Colon (tissue), 2 donors: Measurements from ENCODE around the gene NMRK1.
A peak's percentile ranks its signal among the peaks of the same experiment; 100 is the strongest.

ENCODE experiments used
- FAIRE-seq: peaks from 2 replicates; lab custom pipeline; 2012; peaks lifted over from hg19 to GRCh38; lab: Jason Lieb, UNC
- donor health status: control.
- donor health status: control.

Gene NMRK1

DNA sequence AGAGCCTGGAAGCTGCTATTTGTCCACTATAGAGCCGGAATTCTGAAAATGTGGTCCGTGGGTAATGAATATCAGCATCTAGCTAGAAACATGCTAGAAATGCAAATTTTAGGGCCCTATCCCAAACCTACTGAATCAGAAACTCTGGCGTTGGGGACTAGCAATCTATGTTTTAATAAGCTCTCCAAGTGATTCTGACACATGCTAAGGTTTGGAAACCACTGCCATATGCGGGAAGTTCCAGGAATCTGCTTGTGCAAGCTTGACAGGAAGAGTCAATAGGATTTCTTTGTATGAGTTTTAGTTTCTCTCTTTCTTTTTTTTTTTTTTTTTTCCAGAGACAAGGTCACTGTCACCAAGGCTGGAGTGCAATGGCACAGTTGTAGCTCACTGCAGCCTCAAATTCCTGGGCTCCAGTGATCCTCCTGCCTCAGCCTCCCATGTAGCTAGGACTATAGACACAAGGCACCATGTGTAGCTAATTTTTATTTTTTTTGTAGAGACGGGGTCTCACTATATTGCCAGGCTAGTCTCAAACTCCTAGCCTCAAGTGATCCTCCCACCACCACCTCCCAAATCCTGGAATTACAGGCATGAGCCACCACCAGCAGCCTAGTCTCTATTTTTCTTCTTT lies 33.5 kb downstream of the NMRK1 start:
- FAIRE-seq, result no peak

DNA sequence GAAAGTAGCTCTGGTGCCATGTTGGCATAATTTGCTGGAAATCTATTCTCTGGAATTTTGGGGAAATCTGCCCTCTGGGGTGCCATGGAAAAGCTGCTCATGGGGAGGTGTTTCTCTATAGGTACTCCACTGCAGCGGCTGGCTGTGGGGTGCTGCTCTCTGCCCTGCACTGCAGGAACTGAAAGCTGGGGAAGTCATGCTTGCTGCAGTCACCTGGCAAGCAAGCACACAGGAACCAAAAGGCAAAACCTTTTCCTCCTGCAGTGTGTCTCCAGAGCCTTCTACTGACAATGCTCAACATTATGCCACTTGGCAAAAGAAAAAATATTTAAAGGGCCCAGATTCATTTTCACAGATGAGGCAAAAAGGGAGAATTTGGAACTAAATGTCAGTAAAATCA lies 34.1 kb downstream of the NMRK1 start:
- FAIRE-seq, result no peak

DNA sequence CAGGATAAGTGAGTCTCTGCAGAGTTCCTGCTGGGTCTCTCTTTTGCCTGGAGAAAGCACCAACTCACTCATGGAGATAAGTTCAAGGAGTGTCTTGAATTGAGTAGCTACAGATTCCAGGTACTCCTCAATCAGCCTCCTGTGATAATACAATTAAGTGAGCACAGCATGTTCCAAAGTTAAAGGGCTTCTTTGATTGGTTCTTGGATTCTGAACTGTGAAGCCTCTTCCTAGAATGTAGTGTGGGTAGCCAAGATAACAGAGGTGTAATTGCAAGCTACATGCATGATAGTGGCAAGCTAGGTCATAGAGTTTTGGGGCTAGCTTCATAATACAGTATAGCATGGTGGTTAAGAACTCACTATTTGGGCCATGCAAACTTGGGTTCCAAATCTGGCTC lies 36.7 kb downstream of the NMRK1 start:
- no peak for FAIRE-seq

DNA sequence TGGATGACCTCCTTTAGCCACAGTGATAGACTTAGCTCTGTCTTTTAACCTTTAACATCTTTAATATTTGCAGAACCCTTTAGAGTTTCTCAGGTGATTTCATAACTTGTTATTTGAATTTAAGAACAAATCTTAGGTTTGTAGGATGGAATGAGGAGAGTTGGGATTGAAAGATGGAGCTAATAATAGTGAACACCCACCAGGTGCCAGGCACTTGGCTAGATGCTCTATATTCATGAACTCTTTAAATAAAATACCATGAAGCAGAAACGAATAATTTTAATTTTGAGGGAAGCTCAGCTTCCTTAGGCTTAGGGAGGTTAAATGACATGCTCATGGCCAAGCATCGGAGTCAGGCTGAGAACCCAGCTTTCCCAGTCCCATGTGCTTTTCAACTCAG lies 40.4 kb downstream of the NMRK1 start:
- no peak for FAIRE-seq

DNA sequence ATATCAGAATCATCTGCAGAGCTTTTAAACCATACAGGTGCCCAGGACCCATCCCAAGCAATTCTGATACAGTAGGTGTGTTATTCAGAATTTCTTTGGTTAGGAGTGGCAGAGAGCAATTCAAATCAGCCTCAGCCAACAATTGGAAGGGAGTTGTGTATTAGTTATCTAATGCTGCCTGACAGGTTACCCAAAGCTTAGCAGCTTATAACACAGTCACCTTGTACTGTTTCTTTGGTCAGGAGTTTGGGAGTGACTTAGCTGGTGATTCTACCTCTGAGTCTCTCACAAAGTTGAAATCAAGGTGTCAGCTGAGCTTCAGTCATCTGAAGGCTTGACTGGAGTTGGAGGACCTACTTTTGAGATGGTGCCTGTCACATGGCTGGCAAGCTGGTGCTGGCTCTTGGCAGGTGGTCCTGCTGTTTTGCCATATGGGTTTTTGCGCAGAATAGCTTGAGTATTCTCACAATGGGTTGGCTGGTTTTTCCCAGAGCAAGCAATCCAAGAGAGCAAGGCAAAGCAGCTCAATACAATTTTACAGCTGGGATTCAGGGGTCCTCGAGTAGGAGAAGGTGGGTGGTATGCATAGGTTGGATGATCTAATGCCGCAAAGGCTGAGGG lies 41.1 kb downstream of the NMRK1 start:
- FAIRE-seq, result no peak

DNA sequence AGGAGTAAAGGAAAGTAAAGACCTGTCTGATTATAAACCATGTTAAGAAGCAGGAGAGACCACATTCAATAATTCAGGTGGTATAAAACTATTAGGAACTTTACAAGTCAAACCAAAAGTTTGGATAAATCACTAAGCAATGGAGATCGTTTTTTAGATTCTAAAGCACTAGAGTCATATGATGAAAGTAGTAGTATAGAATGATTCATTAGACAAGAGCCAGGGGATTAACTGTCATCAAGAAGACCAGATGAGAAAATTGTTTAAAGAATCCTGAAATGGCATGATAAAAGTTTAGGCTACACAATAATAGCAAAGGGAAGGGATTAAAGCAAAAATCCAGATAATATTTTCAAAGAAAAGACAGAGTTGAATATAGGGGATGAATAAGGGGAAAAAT lies 46.9 kb downstream of the NMRK1 start:
- no peak for FAIRE-seq

DNA sequence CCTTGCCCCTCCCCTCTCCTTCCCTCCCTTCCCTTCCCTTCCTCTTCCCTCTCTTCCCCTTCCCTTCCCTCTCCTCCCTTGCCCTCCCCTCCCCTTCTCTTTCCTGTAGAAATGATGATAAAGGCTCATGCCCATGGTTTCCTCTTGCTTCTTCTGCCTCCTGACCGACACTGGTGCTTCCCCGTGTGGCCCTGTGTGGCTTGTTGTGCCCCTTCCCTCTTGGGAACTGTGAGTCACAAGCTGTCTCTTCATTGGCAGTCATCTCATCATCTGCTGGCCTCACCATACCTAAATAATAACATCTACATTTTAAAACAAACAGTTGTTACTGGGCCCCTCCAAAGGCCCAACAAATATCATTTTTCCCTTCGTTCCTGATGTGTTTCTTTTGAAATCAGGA lies 48.2 kb downstream of the NMRK1 start:
- FAIRE-seq, result no peak

DNA sequence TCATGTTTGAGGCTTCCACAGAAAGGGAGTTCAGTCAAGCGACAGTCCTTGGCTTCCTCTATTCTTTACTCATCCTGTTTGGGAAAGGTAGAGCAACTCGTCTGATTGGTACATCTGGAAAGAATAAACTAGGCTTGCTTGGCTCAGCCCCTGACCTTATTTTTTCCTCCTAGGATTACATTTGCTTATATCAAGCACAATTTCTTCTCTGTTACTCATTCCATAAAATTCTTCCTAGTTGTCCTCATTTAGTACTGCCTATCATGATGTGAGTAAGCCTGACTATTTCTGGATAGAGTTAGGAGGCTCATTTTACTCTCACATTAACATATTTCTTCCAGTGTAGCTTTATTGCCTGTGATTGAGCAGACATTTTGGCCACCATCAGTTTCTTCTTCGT lies 48.9 kb downstream of the NMRK1 start:
- no peak for FAIRE-seq

DNA sequence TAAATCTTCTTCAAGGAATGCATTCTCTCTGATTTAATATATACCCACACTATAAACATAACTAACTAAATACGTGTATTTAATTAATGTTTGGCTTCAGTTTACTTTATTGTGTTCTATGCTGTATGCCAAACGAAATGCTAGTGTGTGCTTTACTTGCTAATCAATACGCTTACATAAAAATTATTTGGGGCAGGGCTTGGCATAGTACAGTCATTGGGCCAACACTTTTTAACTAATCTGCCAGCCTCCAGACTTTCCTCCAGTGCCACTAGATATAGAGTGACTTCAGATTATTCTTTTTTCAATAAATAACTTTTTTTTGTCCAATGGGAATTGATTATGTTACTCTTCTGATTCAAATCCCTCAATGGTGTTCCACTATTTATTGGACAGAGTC lies 51.2 kb downstream of the NMRK1 start:
- FAIRE-seq, result no peak

DNA sequence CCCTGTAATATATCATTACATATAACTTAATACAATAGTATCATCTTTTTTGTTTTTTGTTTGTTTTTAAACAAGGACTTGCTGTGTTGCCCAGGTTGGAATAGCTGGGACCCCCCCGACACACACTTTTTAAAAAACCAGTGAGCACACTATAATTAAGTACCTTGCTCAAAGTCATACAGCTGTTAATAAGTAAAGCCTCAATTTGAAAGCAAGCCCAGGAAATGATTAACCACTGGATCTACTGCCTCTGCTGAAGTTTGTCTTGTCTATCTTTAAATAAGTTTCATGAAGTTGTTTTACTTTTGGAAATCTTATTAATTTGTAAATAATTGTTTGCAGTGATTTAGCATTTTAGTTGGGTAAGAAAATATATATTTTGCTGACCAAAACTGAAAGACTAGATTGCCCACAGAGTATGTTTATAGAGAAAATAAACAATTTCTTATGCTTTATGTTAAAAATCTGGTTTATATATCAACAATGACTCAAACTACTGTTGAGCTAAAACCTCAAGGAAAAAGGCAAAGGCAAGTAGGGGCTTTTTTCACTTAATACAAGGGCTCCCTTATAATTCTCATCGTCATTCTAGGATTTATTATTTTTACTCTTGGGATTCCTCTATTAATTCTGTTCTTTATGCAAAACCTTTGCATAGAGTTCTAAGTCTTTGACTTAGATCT lies 54.0 kb downstream of the NMRK1 start:
- FAIRE-seq, result no peak

DNA sequence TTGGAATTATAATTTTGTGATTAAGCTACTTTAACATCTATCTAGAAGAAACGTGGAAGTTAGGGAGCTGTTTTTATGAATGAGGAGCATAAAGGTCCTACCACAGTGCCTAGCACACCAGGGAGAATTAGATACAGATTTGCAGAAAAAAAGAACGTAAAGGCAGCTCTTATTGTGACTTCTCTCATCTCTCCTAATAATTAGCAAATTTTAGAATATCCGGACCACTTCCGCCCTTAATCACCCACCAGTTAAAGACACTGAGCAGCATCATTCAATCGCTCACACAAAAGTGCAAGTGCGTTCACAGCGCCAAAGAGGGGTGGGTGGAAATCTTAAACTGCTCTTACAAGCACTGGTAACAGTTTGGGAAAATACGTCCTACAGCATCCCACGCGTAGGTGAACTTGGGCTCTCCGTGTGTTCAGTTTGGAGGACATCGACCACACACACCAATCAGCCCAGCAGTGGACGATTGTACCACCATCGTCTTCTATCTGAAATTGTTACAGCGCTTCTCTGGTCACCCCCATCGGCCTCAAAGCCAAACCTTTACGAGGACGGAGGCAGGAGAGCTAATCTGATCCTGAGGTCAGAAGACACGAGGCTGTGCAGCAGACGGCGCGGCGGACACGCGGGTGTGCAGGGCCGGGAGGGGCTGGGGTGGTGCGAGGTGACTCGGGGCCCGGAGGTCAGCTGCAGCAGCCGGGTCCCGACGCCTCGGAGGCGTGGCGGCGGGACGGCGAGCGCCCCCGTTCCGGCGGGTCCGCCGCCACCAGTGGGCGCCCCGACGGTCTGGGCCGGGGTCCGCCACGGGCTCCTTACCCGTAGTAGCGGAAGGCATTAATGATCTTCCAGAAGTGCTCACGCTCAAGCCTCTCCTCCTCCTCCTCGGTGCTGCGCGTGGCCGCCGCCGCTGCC lies 60.5 kb downstream of the NMRK1 start:
- no peak for FAIRE-seq

DNA sequence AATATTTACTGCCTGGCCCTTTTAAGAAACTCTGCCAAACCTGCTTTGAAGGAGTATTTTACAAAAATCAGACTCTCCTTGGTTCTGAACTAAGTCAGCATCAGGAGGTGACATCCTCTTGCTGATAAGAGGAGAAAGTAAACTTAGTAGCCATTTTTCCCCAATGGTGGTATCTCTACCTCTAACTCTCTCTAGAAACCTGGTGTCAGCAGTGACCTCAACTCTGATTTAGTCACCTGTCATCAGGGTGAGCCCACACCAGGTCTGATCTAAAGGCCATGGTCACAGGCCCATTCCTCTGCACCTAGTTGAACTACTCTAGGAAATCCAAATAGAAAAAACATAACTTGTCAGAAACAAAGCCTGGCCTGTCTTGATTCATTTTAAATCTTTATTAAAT lies 64.1 kb downstream of the NMRK1 start:
- no peak for FAIRE-seq

DNA sequence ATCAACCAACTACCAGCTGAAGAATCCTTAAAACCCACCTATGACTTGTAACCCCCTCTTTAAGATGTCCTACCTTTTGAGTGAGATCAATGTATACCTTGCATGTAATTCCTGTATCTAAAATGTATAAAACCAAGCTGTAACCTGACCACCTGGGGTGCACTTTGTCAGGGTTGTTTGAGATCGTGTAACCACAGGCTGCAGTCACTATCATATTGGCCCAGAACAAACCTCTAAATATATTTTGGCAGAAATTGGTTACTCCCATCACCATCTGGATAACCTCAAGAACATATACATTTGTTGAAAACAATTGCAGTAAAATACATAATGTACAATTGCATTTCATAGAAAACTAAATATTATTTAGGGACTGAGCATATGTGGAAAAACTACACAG lies 68.3 kb downstream of the NMRK1 start:
- no peak for FAIRE-seq

DNA sequence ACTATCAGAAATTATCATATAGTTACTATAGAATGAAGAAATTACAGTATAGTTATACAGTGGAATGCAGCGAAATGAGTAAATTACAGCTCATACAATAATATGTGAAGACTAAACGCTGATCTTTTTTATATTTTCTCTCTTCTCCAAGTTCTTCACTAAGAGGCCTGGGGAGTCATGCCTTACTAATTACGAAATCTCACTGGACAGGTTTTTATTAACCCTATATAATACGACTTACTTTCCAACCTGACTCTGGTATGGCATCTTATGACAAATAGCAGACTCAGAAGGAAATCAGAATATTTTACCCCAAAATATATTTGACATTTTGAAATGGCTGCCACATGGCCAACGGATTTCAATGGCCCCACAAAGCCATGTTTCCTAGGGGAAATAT lies 68.9 kb downstream of the NMRK1 start:
- FAIRE-seq, result no peak

DNA sequence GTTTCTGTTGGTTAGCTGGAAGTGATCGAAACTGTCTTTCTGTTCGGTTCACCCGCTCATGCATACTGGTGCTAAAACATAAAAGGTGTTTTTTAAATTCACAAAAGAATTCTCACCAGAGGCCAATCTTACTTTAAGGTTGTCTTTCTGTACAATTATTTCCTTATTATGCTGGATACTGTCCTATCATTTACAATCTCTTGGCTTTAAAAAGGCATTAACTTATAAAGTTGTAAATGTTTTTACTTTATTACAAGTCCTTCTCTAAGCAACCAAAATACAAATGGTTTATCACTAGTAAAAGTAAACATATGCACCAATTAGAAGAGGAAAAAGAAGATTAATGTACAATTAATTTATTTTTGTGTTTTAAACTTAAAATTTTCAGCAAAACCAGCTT lies 70.6 kb downstream of the NMRK1 start:
- peak; percentile 21 for FAIRE-seq

DNA sequence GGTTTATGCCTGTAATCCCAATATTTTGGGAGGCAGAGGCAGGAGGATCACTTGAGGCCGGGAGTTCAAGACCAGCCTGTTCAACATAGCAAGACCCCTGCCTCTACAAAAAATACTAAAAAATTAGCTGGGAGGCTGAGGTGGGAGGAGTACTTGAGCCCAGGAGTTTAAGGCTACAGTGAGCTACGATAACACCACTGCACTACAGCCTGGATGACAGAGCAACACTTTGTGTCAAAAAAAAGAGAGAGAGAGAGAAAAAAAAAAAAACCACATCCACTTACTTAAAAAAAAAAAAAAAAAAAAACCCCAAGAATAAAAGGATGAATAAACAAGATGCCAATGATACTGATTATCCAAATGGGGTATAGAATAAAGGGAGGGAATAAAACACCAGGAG lies 74.2 kb downstream of the NMRK1 start:
- no peak for FAIRE-seq
